GM12864 (cell line): ENCODE data around the gene NACC1.

ENCODE experiments used
- DNase-seq: peaks from one replicate; pipeline ENCODE4 v3.0.0-alpha.2; 2011; ENCODE audit warnings: low read depth
- H3K4me3 ChIP-seq: 2 replicates; pipeline ENCODE4 v1.5.1; 2011; ENCODE audit warnings: mild to moderate bottlenecking, low read depth, low read length, control low read depth
- TF ChIP-seq, protein P1 (sequence below): IDR thresholded peaks from 2 replicates; pipeline ENCODE4 v1.5.1; 2011; ENCODE audit warnings: low read depth, mild to moderate bottlenecking, moderate library complexity, low read length, control low read depth, inconsistent platforms; ENCODE audit errors: missing control alignments

NACC1 gene

DNA sequence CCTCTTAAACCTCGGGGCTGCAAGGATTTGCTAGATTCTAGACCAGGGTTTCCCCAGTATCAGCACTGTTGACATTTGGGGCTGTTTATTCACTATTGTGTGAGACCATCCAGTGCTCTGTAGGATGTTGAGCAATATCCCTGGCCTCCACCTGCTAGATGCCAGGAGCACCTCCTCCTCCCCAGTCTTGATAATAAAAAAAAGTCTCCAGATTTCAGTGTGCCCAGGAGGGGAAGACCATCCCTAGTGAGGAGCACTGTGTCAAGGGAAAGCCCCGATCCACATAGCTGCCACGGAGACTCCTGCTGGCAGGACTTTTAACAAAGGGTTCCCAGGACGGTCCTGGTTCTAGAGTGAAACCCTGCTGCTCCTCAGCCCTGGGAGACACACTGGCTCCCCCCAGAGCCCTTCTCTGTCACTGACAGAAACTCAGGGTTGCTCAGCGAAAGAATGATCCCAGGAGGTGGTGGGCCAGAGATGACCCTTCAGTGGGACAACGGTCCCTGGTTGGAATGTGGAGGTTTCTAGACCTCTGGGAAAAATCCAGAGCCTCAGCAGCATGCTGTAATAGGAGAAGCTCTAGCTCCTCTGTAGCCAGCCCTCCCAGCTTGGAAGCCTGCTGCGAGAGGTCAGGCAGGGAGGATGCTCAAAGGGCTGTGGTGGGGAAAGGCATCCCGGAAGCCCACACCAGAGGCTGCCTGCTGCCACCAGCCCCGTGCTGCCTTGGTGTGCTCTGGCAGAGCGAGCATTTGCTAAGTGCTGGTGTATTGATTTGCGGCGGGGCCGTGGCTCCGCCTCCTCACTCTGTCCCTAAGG is 35.7 kb upstream of the NACC1 start:
- no peak overlapping the region for H3K4me3 ChIP-seq
- DNase-seq: no peak

GRCh38 chr19:13083008-13083404 is 35.1 kb upstream of the NACC1 start:
- TF ChIP-seq, protein P1, sequence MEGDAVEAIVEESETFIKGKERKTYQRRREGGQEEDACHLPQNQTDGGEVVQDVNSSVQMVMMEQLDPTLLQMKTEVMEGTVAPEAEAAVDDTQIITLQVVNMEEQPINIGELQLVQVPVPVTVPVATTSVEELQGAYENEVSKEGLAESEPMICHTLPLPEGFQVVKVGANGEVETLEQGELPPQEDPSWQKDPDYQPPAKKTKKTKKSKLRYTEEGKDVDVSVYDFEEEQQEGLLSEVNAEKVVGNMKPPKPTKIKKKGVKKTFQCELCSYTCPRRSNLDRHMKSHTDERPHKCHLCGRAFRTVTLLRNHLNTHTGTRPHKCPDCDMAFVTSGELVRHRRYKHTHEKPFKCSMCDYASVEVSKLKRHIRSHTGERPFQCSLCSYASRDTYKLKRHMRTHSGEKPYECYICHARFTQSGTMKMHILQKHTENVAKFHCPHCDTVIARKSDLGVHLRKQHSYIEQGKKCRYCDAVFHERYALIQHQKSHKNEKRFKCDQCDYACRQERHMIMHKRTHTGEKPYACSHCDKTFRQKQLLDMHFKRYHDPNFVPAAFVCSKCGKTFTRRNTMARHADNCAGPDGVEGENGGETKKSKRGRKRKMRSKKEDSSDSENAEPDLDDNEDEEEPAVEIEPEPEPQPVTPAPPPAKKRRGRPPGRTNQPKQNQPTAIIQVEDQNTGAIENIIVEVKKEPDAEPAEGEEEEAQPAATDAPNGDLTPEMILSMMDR: no peak
- no peak overlapping the region for H3K4me3 ChIP-seq
- no peak for DNase-seq

More for the DNA sequence above, 35.7 kb upstream of the NACC1 start:
- TF ChIP-seq, protein P1: peak; percentile 24

GRCh38 chr19:13083627-13084026 is 34.4 kb upstream of the NACC1 start:
- DNase-seq: no peak
- H3K4me3 ChIP-seq: no peak overlapping the region
- TF ChIP-seq, protein P1: no peak

DNA sequence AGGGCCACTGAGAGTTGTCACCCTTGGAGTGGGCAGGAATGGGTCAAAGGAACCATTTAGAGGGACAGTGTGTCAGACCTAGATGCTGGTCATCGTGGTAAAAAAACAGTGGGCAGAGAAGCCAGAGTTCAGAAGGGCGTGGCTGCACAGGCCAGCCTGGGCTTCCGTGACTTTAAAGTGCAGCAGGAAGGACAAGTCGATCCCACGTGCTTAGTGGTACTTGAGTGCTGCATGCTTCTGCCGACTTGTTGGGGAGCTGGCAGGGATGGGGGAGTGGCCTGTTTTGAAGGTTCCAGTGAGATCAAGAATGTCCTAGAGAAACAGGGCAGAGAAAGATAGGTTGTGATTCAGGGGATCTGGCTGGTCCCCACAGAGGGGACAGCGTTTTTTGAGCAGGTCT is 32.4 kb upstream of the NACC1 start:
- H3K4me3 ChIP-seq: no peak overlapping the region
- TF ChIP-seq, protein P1: no peak
- no peak for DNase-seq

GRCh38 chr19:13086341-13086740 is 31.7 kb upstream of the NACC1 start:
- TF ChIP-seq, protein P1: no peak
- DNase-seq: no peak
- no peak overlapping the region for H3K4me3 ChIP-seq

DNA sequence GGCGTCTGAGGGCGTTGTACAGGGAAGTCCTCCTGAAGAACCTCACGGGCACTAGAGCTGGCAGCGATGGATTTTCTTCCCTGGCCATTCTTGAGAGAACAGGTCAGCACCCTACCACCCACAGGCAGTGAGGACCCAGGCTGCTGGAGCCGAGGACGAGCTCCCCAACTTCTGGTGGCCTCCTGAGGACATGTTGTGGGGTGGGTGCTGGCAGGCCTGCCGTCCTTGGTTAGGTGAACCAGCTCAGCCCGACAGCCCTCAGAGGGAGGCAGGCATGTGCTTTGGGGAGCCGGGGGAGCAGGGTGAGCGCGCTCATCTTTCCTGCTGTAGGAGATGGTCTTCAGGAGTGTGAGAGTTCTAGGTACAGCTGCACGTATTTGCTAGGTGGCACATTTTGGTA is 30.8 kb upstream of the NACC1 start:
- TF ChIP-seq, protein P1: no peak
- no peak for DNase-seq
- H3K4me3 ChIP-seq: no peak overlapping the region
